HCT116 (cell line): ENCODE results near the gene GMEB2.

Experiments used
- CEBPB ChIP-seq: IDR thresholded peaks from 2 replicates; pipeline ENCODE4 v1.6.1; 2012; ENCODE audit warnings: low read depth
- EZH2phosphoT487 ChIP-seq: fragments of 200-600 bp; IDR thresholded peaks from 2 replicates; pipeline ENCODE4 v1.6.1; 2018; ENCODE audit warnings: antibody characterized with exemption, borderline replicate concordance
- POLR2A ChIP-seq: IDR thresholded peaks from 2 replicates; pipeline ENCODE4 v1.7.0; 2011; ENCODE audit warnings: borderline replicate concordance; ENCODE audit not compliant: insufficient read depth, insufficient read length; ENCODE audit errors: extremely low read depth
- POLR2AphosphoS5 ChIP-seq: IDR thresholded peaks from 2 replicates; pipeline ENCODE4 v1.6.1; 2011; ENCODE audit warnings: mild to moderate bottlenecking, low read depth, low read length, moderate library complexity
- RAD21 ChIP-seq: IDR thresholded peaks from 2 replicates; pipeline ENCODE4 v1.6.1; 2012; ENCODE audit warnings: low read depth, mild to moderate bottlenecking
- SIN3A ChIP-seq: IDR thresholded peaks from 2 replicates; pipeline ENCODE4 v1.6.1; 2012; ENCODE audit warnings: low read depth
- SP1 ChIP-seq: IDR thresholded peaks from 2 replicates; pipeline ENCODE4 v1.6.1; 2012; ENCODE audit warnings: low read depth
- ZFX ChIP-seq: fragments of 450-650 bp; IDR thresholded peaks from 2 replicates; pipeline ENCODE4 v1.6.1; 2017
- TF ChIP-seq, protein P1 (sequence below), 3 experiments: fragments of 200-600 bp in 1 of 3; sonication (generic) in 1 of 3; IDR thresholded peaks in 2 of 3; conservative IDR thresholded peaks in 1 of 3; 2 replicates each; pipeline ENCODE4 v1.5.1; 2012 to 2017; ENCODE audit warnings: low read depth in 2 of 3, low read length in 2 of 3, antibody characterized with exemption in 1 of 3, borderline replicate concordance in 1 of 3, control low read depth in 1 of 3, mild to moderate bottlenecking in 1 of 3, mixed read lengths in 1 of 3, mixed run types in 1 of 3, moderate library complexity in 1 of 3; ENCODE audit not compliant: insufficient read depth in 1 of 3

GRCh38 chr20:63558804-63559484 is 68.0 kb downstream of the GMEB2 start:
- TF ChIP-seq, protein P1, sequence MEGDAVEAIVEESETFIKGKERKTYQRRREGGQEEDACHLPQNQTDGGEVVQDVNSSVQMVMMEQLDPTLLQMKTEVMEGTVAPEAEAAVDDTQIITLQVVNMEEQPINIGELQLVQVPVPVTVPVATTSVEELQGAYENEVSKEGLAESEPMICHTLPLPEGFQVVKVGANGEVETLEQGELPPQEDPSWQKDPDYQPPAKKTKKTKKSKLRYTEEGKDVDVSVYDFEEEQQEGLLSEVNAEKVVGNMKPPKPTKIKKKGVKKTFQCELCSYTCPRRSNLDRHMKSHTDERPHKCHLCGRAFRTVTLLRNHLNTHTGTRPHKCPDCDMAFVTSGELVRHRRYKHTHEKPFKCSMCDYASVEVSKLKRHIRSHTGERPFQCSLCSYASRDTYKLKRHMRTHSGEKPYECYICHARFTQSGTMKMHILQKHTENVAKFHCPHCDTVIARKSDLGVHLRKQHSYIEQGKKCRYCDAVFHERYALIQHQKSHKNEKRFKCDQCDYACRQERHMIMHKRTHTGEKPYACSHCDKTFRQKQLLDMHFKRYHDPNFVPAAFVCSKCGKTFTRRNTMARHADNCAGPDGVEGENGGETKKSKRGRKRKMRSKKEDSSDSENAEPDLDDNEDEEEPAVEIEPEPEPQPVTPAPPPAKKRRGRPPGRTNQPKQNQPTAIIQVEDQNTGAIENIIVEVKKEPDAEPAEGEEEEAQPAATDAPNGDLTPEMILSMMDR (IDR thresholded peaks at IDR 0.05 in 2 of 3, conservative IDR thresholded peaks at IDR 0.05 in 1 of 3; ENCODE audit: borderline replicate concordance in 1 of 3, insufficient read depth in 1 of 3, low read depth in 2 of 3, low read length in 2 of 3) = no peak
- TF ChIP-seq SIN3A = no peak
- no peak for TF ChIP-seq SP1
- TF ChIP-seq POLR2A = no peak
- TF ChIP-seq EZH2phosphoT487 = no peak
- no peak for TF ChIP-seq POLR2AphosphoS5
- TF ChIP-seq ZFX = no peak
- TF ChIP-seq RAD21 = no peak
- no peak for TF ChIP-seq CEBPB
